Caco-2 (cell line): ENCODE results near the gene TSPO2. TPM values are rescaled to one million over a fixed set of nuclear protein-coding genes. Genes with fewer than 3 reads are reported as not detected.
"Not testable (repeated sequence)": the region's sequence is repeated elsewhere in the genome, so short reads cannot be mapped to it uniquely, and the experiment has no call there.

Experiments
- BruUV-seq: library from RNA; stranded (reverse); fragments of 400-500 nt; replicated peaks from 2 replicates; lab custom pipeline; 2021; lab: Mats Ljungman, UMichigan
- CTCF ChIA-PET: fragments of 300-600 bp; sonication (Branson Sonifier 250); formaldehyde crosslinking; loops from one replicate; lab custom pipeline; 2022; ENCODE audit warnings: antibody characterized with exemption; lab: Charles Lee
- POLR2A ChIA-PET: fragments of 300-600 bp; sonication (Branson Sonifier 250); formaldehyde crosslinking; loops from one replicate; lab custom pipeline; 2022; ENCODE audit warnings: antibody characterized with exemption; lab: Charles Lee
- DNase-seq, 2 experiments: peaks; one replicate each; pipeline versions ENCODE4 v3.0.0 to v3.0.0-alpha.2; 2020 to 2022
- H3K27me3 ChIP-seq: replicated peaks from 2 replicates; pipeline ENCODE4 v1.6.0; 2011; ENCODE audit warnings: low read length; ENCODE audit not compliant: control insufficient read depth, insufficient read depth
- H3K36me3 ChIP-seq: 2 replicates; pipeline ENCODE4 v1.5.1; 2011; ENCODE audit warnings: low read length; ENCODE audit not compliant: control insufficient read depth, insufficient read depth
- H3K4me1 ChIP-seq: fragments of 250-450 bp; sonication (Bioruptor Pico); 2 replicates; pipeline ENCODE4 v1.5.1; 2020; ENCODE audit warnings: mild to moderate bottlenecking
- H3K4me3 ChIP-seq: 2 replicates; pipeline ENCODE4 v1.5.1; 2011; ENCODE audit warnings: low read depth, mild to moderate bottlenecking, control low read depth, low read length
- H3K9me3 ChIP-seq: fragments of 250-450 bp; sonication (Bioruptor Pico); 2 replicates; pipeline ENCODE4 v1.5.1; 2020; ENCODE audit warnings: mild to moderate bottlenecking, moderate library complexity
- H3K27ac Mint-ChIP-seq: one replicate; pipeline ENCODE4 v1.8.0; 2022; ENCODE audit warnings: mixed read lengths; ENCODE audit not compliant: unreplicated experiment
- H3K27me3 Mint-ChIP-seq: one replicate; pipeline ENCODE4 v1.8.0; 2022; ENCODE audit warnings: mixed read lengths; ENCODE audit not compliant: insufficient read depth, unreplicated experiment
- H3K36me3 Mint-ChIP-seq: one replicate; pipeline ENCODE4 v1.8.0; 2022; ENCODE audit warnings: mild to moderate bottlenecking, mixed read lengths; ENCODE audit not compliant: insufficient read depth, unreplicated experiment
- H3K4me1 Mint-ChIP-seq: one replicate; pipeline ENCODE4 v1.8.0; 2022; ENCODE audit warnings: low read depth, mixed read lengths; ENCODE audit not compliant: unreplicated experiment
- H3K4me3 Mint-ChIP-seq: one replicate; pipeline ENCODE4 v1.8.0; 2022; ENCODE audit warnings: mild to moderate bottlenecking, moderate library complexity, mixed read lengths; ENCODE audit not compliant: unreplicated experiment
- H3K9me3 Mint-ChIP-seq: one replicate; pipeline ENCODE4 v1.8.0; 2022; ENCODE audit warnings: mixed read lengths; ENCODE audit not compliant: unreplicated experiment
- intact Hi-C: fragments of 100-400 bp; cut with micrococcal nuclease; formaldehyde crosslinking; loops from one replicate; pipeline ENCODE4 v1.10.0; 2022; ENCODE audit not compliant: unreplicated experiment
- total RNA-seq: library from RNA; stranded (reverse); gene quantifications from 2 replicates; pipeline ENCODE4 v1.2.3, GENCODE V29; 2022
- TF ChIP-seq, protein P1 (sequence below), 2 experiments: fragments of 200-600 bp in 1 of 2; IDR thresholded peaks; 1 replicate in 1 of 2; 2 replicates in 1 of 2; pipeline versions ENCODE4 v1.5.1 to v1.8.0; 2011 to 2022; ENCODE audit warnings: antibody characterized with exemption in 1 of 2, control low read depth in 1 of 2, inconsistent platforms in 1 of 2, low read depth in 1 of 2, low read length in 1 of 2, mild to moderate bottlenecking in 1 of 2, moderate library complexity in 1 of 2; ENCODE audit not compliant: insufficient read depth in 1 of 2, severe bottlenecking in 1 of 2, unreplicated experiment in 1 of 2

The TSPO2 gene
- total RNA-seq, 1 experiment from 2014 or later = 0.61 TPM

DNA sequence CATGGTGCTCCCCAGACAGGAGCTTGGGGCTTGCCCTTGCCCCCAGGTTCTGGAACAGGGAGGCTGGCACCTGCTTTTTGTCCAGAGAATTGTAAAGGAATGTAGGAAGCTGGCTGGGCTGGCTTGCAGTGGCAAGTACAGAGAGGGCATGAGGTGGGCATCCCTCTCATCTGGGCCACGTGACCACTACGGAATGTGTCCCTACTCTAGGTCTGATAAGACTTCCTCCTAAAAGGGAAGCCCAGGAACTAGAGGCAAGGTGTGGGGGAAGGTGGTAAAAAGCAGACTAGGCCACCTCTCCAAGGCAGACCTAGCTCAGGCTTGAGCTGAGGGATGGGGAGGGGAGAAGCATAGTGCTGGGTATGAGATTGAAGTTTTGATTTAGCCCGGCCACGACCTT lies 42.0 kb upstream of the TSPO2 start:
- Mint-ChIP-seq H3K4me1 (peaks cover 57% of the 10 kb centered on the region), H3K27ac (peak overlapping the region; percentile 99), H3K4me3 (no peak overlapping the region), H3K9me3 (no peaks in the 10 kb centered on the region), H3K36me3 (peaks cover 19% of the 10 kb centered on the region), H3K27me3 (no peaks in the 10 kb centered on the region)
- POLR2A ChIA-PET = no interaction called here
- no peaks in the 10 kb centered on the region for H3K36me3 ChIP-seq
- no peak overlapping the region for H3K4me3 ChIP-seq
- CTCF ChIA-PET = interaction anchor here (0.9 kb wide), 1 partner anchor 40 kb away, joined by 3 read pairs; no protein-coding TSS in a partner anchor
- no peaks in the 10 kb centered on the region for H3K9me3 ChIP-seq
- H3K4me1 ChIP-seq = peaks cover 39% of the 10 kb centered on the region
- no peaks in the 10 kb centered on the region for H3K27me3 ChIP-seq
- intact Hi-C loops = no loop called here
- BruUV-seq = no TSS peak
- TF ChIP-seq, protein P1, sequence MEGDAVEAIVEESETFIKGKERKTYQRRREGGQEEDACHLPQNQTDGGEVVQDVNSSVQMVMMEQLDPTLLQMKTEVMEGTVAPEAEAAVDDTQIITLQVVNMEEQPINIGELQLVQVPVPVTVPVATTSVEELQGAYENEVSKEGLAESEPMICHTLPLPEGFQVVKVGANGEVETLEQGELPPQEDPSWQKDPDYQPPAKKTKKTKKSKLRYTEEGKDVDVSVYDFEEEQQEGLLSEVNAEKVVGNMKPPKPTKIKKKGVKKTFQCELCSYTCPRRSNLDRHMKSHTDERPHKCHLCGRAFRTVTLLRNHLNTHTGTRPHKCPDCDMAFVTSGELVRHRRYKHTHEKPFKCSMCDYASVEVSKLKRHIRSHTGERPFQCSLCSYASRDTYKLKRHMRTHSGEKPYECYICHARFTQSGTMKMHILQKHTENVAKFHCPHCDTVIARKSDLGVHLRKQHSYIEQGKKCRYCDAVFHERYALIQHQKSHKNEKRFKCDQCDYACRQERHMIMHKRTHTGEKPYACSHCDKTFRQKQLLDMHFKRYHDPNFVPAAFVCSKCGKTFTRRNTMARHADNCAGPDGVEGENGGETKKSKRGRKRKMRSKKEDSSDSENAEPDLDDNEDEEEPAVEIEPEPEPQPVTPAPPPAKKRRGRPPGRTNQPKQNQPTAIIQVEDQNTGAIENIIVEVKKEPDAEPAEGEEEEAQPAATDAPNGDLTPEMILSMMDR (IDR thresholded peaks at IDR 0.05; ENCODE audit: insufficient read depth in 1 of 2, low read depth in 1 of 2, low read length in 1 of 2, severe bottlenecking in 1 of 2, unreplicated experiment in 1 of 2) = no peak
- DNase-seq = no peak

DNA sequence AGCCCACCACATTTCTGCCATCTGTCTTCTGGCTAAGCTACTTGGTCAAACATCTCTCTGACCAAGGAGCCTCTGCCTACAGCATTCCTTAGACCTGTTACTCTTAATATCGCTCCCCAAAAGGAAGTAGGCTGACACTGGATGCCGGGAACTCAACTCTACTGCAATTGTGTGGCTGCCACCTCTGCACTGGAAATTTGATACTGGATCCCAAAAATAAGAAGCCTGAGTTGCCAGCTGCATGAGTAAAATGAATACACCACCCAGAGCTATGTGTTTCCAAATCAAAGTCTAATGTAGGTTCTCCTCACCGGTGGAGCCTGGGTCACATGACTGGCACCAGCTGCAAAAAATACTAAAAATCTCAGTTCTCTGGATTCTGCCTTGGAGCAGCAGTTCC lies 40.1 kb upstream of the TSPO2 start:
- intact Hi-C loops = no loop called here
- Mint-ChIP-seq H3K9me3 (no peaks in the 10 kb centered on the region), H3K27me3 (no peaks in the 10 kb centered on the region), H3K4me1 (peaks cover 60% of the 10 kb centered on the region), H3K27ac (no peak overlapping the region), H3K4me3 (no peak overlapping the region), H3K36me3 (peaks cover 8% of the 10 kb centered on the region)
- no peak for DNase-seq
- no peaks in the 10 kb centered on the region for H3K36me3 ChIP-seq
- POLR2A ChIA-PET = no interaction called here
- no TSS peak for BruUV-seq
- CTCF ChIA-PET = no interaction called here
- no peaks in the 10 kb centered on the region for H3K9me3 ChIP-seq
- no peak overlapping the region for H3K4me3 ChIP-seq
- peaks cover 21% of the 10 kb centered on the region for H3K4me1 ChIP-seq
- no peaks in the 10 kb centered on the region for H3K27me3 ChIP-seq
- TF ChIP-seq, protein P1 (IDR thresholded peaks at IDR 0.05; ENCODE audit: insufficient read depth in 1 of 2, low read depth in 1 of 2, low read length in 1 of 2, severe bottlenecking in 1 of 2, unreplicated experiment in 1 of 2) = no peak

DNA sequence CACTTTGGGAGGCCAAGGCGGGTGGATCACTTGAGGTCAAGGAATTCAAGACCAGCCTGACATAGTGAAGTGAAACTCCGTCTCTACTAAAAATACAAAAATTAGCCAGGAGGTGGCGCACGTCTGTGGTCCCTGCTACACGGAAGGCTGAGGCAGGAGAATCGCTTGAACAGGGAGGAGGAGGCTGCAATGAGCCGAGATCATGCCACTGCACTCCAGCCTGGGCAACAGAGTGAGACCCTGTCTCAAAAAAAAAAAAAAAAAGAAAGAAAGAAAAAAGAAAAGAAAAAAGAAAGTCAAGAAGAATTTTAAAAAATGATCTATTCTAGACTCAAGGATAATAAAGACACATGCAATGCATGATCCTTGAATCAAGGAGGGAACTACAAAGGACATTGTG lies 36.0 kb upstream of the TSPO2 start:
- H3K27me3 ChIP-seq, CTCF ChIA-PET, H3K4me3 Mint-ChIP-seq, BruUV-seq, POLR2A ChIA-PET, H3K36me3 ChIP-seq, H3K9me3 Mint-ChIP-seq, H3K36me3 Mint-ChIP-seq, H3K27ac Mint-ChIP-seq, H3K9me3 ChIP-seq, H3K27me3 Mint-ChIP-seq, H3K4me3 ChIP-seq: not testable (repeated sequence)
- peaks cover 29% of the 10 kb centered on the region for H3K4me1 Mint-ChIP-seq
- intact Hi-C loops = loop anchor here (1.0 kb wide), 2 partner anchors 34 to 59 kb away; no protein-coding TSS in a partner anchor
- peaks cover 18% of the 10 kb centered on the region for H3K4me1 ChIP-seq
- TF ChIP-seq, protein P1 (IDR thresholded peaks at IDR 0.05; ENCODE audit: insufficient read depth in 1 of 2, low read depth in 1 of 2, low read length in 1 of 2, severe bottlenecking in 1 of 2, unreplicated experiment in 1 of 2) = peak; percentile 55 to 56
- DNase-seq = peak; percentile 61 to 76

DNA sequence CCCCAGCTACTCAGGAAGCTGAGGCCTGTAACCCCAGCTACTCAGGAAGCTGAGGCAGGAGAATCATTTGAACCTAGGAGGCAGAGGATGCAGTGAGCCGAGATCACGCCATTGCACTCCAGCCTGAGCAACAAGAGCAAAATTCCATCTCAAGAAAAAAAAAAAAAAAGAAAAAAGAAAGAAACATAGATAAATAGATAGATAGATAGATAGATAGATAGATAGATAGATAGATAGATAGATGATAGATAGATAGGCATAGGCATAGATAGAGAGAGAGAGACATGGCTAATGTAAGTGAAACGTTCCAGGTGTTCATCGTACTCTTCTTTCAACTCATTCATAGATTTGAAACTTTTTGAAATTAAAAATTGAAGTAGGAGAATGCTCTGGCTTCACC lies 35.3 kb upstream of the TSPO2 start:
- not testable (repeated sequence) for H3K27ac Mint-ChIP-seq

More for the DNA sequence above, 35.3 kb upstream of the TSPO2 start:
- intact Hi-C loops = loop anchor here (1.0 kb wide), 2 partner anchors 33 to 58 kb away; no protein-coding TSS in a partner anchor
- H3K36me3 Mint-ChIP-seq, H3K27me3 Mint-ChIP-seq, H3K9me3 Mint-ChIP-seq, H3K36me3 ChIP-seq, H3K4me3 ChIP-seq, CTCF ChIA-PET, H3K27me3 ChIP-seq, H3K9me3 ChIP-seq, H3K4me3 Mint-ChIP-seq, DNase-seq, POLR2A ChIA-PET, BruUV-seq: not testable (repeated sequence)
- peaks cover 18% of the 10 kb centered on the region for H3K4me1 ChIP-seq
- H3K4me1 Mint-ChIP-seq = peaks cover 24% of the 10 kb centered on the region
